ENCODE results near the gene MAN1C1.
A peak's percentile ranks its signal among the peaks of the same experiment; 100 is the strongest.
"Not testable (repeated sequence)": the region's sequence is repeated elsewhere in the genome, so short reads cannot be mapped to it uniquely, and the experiment has no call there.

The MAN1C1 gene

GRCh38 chr1:25658791-25659431 is 42.3 kb downstream of the MAN1C1 start:
- no peak for FAIRE-seq

DNA sequence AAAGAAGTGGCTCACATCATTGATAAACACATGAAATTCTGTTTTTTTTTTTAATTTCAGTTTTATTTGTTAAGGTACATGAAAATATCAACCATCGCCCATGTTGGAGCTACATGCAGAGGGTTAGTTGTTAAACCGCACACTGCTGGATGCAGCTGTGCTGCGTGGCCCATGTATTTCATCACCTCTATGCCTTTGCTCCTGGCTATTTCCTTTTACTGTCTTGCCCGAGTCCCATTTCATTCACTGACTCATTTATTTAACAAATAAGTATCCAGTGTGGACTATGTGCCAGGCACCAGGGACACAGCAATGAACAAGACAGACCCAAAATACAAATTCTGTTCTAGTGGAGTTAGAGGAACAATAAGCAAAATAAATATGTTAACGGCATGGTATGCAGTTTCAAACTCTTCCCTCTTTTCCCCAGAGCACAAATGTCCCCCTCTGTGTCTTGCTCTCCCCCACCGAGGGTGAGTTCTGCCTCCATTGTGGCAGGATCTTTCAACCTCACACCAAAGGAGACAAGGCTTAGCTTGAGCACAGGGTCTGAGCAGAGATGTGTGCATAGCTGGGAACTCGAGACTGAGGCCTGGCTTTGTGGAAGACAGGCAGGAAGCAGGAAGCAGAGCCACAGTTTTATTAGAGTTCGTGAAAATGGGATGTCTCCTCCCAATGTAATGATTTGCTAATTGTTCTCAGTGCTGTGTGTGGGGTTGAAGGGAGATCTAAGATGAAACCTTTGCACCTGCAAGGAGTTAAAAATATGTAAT is 44.6 kb downstream of the MAN1C1 start:
- no peak for FAIRE-seq

DNA sequence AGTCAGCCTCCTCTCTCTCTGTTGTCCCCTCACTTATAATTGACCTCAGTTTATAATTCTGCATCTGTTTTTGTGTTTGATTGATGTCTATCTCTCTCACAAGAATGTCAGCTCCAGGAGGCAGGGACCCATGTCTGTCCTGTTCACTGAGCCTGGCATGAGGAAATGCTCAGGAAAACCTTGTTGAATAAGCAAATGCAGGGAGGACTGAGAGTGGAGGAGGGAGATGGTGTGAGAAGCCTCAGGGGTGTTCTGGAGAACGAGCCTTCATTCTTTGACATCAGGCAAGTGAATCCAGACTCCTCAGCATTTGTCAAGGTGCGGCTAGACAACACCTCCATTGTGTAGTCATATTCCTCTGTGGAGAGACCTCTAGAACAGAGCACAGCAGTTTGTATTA is 45.5 kb downstream of the MAN1C1 start:
- no peak for FAIRE-seq

DNA sequence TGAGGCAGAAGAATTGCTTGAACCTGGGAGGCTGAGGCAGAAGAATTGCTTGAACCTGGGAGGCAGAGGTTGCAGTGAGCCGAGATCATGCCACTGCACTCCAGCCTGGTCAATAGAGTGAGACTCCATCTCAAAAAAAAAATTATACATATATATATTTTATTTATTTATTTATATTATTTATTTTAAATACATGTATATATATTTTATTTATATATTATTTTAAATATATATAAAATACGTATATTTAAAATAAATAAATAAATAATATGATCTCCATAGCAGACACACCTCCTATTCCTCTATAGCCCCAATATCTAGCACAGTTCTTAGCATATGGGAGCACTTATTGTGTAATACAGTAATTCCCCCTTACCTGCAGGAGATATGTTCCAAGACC is 46.4 kb downstream of the MAN1C1 start:
- FAIRE-seq = not testable (repeated sequence)

DNA sequence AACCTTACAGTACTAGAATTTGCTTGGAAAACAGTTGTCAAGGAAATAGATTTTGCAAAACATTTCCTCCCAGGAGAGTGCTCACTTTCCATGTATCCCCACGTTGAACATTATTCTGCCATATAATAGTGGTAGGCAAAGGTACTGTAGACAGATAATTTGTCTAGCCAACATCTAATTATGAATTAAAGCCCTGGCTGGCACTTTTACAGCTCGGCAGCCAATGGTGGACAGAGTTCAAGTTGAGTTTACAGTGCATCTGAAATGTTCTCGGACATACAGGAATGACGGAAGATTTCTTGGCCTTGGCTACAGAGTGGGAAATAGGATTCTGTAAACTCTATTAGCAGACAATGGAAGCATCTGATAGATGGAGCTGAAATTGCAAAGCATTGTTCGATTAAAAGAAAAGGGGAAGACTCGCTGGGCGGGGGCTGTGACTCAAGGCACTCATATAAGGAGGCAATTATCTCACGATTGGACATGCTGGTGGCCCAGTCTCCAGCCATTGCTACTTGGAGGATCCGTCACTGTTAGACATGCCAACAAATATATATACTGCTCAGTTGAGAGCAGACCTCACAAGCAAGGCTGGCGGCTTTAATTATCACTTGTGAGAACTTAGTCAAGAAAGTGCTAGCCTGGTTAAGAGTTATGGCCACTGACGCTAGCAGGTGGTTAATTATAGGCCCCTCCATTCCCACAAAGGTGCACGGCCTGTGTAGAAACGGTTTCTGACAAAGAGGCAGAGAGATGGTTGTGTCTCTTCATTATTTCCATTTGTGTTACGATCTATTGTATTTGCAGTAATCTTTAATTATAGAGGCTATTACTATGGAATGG is 48.0 kb downstream of the MAN1C1 start:
- FAIRE-seq = no peak

GRCh38 chr1:25666460-25666859 is 49.9 kb downstream of the MAN1C1 start:
- FAIRE-seq = no peak

DNA sequence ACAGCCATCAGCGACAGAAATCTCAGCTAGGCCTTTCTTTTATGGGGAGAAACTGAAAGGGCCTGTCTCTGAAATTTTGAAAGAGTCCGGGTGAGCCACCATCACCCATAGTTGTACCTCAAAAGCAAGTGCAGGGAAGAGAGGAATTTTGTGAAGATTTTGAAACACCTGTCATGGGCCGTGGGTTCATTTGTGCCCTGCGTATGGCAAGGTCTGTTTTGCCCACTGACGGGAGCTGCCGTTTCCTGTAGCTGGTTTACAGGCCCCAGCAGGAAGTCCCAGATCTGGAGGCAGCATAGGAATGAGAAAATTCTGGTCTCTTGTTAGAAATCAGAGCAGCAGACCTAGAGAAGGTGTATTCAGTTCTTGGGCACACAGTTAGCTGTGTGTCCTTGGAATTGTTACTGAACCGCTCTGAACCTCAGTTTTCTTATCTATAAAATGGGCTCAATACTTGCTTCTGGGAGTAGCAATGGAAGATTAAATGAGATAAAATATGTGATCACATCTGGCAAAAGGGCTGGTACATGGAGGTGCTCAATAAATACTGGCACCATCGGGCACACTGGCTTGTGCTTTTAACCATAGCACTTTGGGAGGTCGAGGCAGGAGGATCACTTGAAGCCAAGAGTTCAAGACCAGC is 52.5 kb downstream of the MAN1C1 start:
- FAIRE-seq = no peak

DNA sequence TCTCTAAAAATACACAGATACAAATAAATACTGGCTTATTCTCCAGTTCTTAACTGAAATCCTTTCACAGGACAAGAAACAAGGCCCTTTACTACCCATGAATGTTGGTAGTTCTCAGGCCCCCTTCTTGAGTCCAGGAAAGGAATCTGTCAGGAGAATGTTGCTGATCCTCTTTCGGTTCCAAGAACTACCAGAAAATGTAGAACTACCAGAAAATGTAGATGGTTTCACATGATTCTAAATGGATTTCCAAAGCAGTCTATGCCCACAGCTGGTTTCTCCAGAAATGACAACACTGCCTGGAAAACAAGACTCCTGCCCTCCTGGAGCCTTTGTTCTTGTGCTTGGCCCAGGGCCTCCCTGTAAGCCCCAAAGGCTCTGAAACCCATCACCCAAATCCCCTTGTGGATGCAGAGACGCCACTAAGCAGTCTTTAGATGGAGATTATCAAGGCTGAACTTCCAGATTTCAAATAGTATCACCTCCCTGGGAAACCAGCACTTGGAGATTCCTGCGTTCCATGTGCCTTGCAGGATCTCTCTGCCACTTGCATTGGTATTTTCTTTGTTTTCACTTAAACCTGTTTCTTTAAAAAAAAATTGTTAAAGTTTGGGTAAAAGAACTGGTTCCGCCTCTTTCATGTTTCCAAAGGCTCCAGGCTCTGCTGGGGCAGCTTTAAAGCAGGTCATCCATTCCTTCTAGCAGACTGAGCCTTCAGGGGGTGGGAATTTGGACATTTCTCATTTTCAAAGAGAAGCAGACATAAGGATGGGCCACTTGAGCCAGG is 53.4 kb downstream of the MAN1C1 start:
- no peak for FAIRE-seq

DNA sequence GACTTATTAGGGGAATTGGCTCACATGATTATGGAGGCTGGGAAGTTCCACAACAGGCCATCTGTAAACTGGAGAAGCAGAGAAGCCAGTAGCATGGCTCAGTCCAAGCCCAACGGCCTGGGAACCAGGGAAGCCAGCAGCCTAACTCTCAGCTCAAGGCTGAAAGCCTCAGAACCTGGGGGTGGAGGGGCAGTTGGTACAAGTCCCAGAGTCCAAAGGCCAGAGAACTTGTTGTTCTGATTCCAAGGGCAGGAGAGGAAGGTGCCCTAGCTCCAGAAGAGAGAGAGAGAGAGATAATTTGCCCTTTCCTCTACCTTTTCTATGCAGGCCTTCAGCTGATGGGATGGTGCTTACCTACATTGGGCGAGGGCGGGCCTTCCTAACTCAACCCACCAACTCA is 55.3 kb downstream of the MAN1C1 start:
- no peak for FAIRE-seq

GRCh38 chr1:25672763-25673409 is 56.3 kb downstream of the MAN1C1 start:
- no peak for FAIRE-seq

GRCh38 chr1:25673456-25673855 is 56.9 kb downstream of the MAN1C1 start:
- no peak for FAIRE-seq

GRCh38 chr1:25673962-25674806 is 57.6 kb downstream of the MAN1C1 start:
- no peak for FAIRE-seq

GRCh38 chr1:25674807-25675084 is 58.2 kb downstream of the MAN1C1 start:
- no peak for FAIRE-seq

DNA sequence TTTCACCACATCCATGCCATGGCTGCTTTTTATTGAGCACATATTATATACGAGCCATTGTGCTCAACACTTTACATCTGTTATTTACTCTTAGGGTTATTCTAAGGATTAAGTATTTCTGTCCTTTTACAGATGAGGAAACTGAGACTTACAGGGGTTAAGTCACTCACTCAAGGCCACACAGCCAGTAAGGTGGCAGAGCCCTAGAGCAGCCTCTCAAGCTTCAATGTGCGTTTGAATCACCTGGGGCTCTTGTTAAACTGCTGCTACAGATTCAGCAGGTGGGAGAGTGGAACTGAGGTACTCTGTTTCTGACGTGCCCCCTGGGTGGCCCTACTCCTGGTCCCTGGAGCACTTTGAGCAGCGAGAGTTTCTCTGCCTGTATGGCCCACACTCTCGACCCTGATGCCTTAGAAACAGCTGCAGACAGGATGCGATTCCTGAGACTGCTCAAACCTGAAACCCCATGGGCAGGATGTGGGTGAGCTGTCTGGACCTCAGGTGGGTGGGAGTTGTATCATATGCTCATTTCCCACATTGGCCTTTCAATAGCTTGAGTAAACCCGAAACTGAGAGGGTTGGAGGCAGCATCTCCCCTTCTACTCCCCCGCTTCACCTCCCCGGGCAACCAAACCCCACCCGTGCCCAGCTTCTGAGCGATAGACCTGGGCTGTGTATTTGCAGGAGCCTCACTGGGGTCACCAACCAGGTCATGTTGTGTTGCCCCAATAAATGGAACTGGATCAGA is 59.3 kb downstream of the MAN1C1 start:
- FAIRE-seq = no peak

DNA sequence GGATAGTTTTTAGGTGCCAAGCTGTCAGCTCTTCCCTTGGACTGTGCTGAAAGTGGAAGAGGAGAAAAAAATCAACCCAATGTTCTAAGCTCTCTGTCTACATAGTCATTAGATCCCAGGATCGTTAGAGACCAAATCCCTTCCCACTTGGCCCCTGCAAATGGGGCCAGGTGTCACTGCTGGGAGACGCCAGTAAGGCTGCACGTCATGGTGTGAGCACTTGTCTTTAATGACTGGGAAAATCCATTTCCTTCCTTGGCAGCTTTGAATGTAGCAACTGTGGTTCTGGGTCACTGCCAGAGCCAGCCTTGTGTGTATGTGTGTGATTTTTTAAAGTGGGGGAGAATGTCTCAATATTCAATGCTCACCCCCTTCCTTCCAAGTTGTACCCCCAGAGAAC is 59.9 kb downstream of the MAN1C1 start:
- FAIRE-seq = peak; percentile 99

DNA sequence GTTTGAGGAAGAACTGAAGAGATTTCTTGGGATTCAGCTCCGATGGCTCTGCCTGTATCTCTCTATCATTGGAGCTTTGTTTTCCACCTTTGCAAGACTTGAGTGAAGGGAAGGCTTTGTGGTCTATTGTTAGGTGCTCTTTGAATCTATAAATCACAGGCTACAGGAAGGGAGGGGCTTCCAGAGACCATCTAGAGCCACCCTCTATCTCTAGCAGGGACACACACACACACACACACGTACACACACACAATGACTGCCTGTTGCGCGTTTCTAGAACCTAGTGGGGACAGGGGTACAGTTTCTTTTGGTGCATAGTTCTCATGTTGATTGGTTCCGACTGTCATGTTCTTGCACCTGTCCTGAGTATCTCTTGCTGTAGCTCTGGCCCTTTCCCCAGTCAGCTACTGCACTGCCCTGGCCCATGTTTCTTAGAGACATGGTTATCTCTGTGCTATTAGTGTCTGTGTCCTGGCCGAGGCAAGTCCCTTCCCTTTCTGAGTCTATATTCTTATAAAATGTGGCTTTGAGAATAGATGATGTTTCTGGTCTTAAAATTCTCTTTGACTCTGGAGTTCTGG is 60.7 kb downstream of the MAN1C1 start:
- no peak for FAIRE-seq

DNA sequence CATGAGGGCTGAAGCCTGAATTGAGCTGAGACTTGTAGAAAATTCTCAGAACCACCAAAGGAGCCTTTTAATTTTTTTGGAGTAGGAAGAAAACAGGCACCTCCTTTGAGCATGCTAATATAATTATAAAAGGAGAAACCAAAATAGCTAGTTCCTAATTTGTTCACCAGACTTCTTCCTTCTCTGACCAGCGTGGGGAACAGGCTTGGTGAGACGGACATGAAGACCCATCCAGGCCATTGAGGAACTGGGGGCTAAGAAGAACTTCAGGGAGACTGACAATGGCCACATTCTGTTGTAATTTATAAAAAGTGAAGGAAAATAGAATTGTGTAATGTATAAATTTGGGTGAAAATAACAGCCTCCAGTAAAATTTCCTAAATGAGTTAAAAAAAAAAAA is 62.6 kb downstream of the MAN1C1 start:
- FAIRE-seq = no peak

DNA sequence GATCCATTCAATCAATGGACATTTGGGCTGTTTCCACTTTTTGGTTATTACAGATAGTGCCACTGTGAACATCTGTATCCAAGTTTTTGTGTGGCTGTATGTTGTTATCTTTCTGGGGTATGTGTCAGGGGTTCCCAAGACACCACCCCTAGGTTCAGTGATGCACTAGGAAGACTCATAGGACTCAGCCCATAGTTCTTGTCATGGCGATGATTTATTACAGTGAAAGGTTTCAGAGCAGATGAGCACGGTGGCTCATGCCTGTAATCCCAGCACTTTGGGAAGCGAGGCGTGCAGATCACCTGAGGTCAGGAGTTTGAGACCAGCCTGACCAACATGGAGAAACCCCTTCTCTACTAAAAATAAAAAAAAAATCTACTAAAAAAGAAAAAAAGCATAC is 64.1 kb downstream of the MAN1C1 start:
- FAIRE-seq = no peak

DNA sequence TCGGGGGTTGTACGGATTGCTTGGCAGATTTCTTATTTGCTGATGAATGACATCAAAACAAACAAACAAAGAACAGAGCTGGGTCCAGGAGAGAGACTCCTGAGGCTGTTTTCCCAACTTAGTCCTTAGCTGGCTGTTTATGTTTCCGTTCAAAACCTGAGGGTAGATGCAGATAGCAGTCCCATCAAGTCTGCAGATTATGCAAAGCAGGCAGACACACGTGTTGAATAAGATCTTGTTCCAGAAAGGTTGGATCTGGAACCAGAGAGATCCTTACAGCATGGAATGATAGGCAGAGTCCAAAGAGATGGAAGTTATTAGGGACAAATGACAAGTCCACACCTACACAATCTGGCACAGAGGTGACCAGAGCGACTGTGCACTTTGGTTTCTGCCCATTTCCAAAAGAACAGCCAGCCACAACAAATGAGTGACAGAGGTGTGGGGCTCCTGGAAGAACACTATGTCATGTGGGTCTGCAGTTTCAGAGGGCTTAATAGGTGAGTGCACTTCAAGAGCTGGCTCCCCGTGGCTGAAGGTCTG is 65.5 kb downstream of the MAN1C1 start:
- no peak for FAIRE-seq

GRCh38 chr1:25683177-25683576 is 66.6 kb downstream of the MAN1C1 start:
- FAIRE-seq = no peak
